ENCODE results near the gene MRPL12.
A peak's percentile ranks its signal among the peaks of the same experiment; 100 is the strongest.

MRPL12 gene

GRCh38 chr17:81682565-81683207, 20.5 kb upstream of the MRPL12 start:
- DNase-seq (ENCODE audit: low read depth in 2 of 2), result no peak

GRCh38 chr17:81683208-81683583, 20.0 kb upstream of the MRPL12 start:
- no peak for DNase-seq (ENCODE audit: low read depth in 2 of 2)

- peak; percentile 96 to 97 for DNase-seq (ENCODE audit: low read depth in 2 of 2)
Observed at GRCh38 chr17:81683584-81684441, 19.4 kb upstream of the MRPL12 start, which contains the start of the genes ARL16 and HGS. TSS of gene ARL16 (minus strand) at chr17:81683797. CDS start at chr17:81683753, 44 bp downstream. TSS of gene HGS (plus strand) at chr17:81684011. CDS start at chr17:81684067, 56 bp downstream.

- no peak for DNase-seq (ENCODE audit: low read depth in 2 of 2)
Observed at GRCh38 chr17:81684442-81684911, 18.7 kb upstream of the MRPL12 start.

GRCh38 chr17:81685108-81685507, 18.1 kb upstream of the MRPL12 start:
- DNase-seq (ENCODE audit: low read depth in 2 of 2), result peak in 1 of 2 donors; percentile 55

- DNase-seq (ENCODE audit: low read depth in 2 of 2), result no peak
Observed at GRCh38 chr17:81686614-81687013, 16.6 kb upstream of the MRPL12 start.

GRCh38 chr17:81687770-81688541, 15.2 kb upstream of the MRPL12 start:
- no peak for DNase-seq (ENCODE audit: low read depth in 2 of 2)

GRCh38 chr17:81688616-81689015, 14.6 kb upstream of the MRPL12 start:
- DNase-seq (ENCODE audit: low read depth in 2 of 2), result no peak

- DNase-seq (ENCODE audit: low read depth in 2 of 2), result no peak
Observed at GRCh38 chr17:81690066-81690465, 13.1 kb upstream of the MRPL12 start.

- DNase-seq (ENCODE audit: low read depth in 2 of 2), result no peak
Observed at GRCh38 chr17:81690549-81690948, 12.6 kb upstream of the MRPL12 start.

GRCh38 chr17:81691196-81691595, 12.0 kb upstream of the MRPL12 start:
- DNase-seq (ENCODE audit: low read depth in 2 of 2), result no peak

- DNase-seq (ENCODE audit: low read depth in 2 of 2), result no peak
Observed at GRCh38 chr17:81691608-81692007, 11.6 kb upstream of the MRPL12 start.

GRCh38 chr17:81693509-81694210, 9.5 kb upstream of the MRPL12 start:
- DNase-seq (ENCODE audit: low read depth in 2 of 2), result no peak

- DNase-seq (ENCODE audit: low read depth in 2 of 2), result no peak
Observed at GRCh38 chr17:81694810-81695209, 8.4 kb upstream of the MRPL12 start.

GRCh38 chr17:81695211-81695610, 8.0 kb upstream of the MRPL12 start:
- no peak for DNase-seq (ENCODE audit: low read depth in 2 of 2)

GRCh38 chr17:81695801-81696200, 7.4 kb upstream of the MRPL12 start:
- no peak for DNase-seq (ENCODE audit: low read depth in 2 of 2)

GRCh38 chr17:81696218-81696941, 6.8 kb upstream of the MRPL12 start:
- no peak for DNase-seq (ENCODE audit: low read depth in 2 of 2)

GRCh38 chr17:81697261-81698044, 5.7 kb upstream of the MRPL12 start:
- DNase-seq (ENCODE audit: low read depth in 2 of 2), result no peak

GRCh38 chr17:81700353-81701287, 2.5 kb upstream of the MRPL12 start:
- DNase-seq (ENCODE audit: low read depth in 2 of 2), result no peak
